Panc1 (cell line): Measurements from ENCODE around the gene HIPK2.

Experiments used
- POLR2AphosphoS5 ChIP-seq: IDR thresholded peaks from 2 replicates; pipeline ENCODE4 v1.6.1; 2012; ENCODE audit warnings: mild to moderate bottlenecking, low read depth, low read length, moderate library complexity
- TF ChIP-seq, protein P1 (sequence below): fragments of 450-650 bp; IDR thresholded peaks from 2 replicates; pipeline ENCODE4 v1.5.1; 2017; ENCODE audit warnings: mild to moderate bottlenecking

DNA sequence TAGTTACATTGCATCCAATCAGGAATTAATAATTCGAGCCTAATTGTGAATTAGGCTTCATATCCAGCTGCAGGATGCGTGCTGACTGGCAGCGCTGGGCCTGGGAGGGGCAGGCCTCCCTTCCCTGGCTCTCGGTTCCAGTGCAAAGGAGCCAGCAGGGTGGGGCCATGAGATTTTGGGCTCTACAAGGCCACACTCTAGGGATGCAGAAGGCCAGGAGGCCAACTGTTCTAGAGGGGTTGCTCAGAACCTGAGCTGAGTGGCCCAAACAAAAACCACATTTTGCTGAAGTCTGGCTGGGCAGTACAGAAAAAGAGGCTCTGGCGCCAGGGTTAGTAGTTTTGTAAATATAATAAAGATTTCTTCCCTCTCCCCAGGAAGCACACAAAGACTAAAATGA, 182.0 kb downstream of the HIPK2 start:
- TF ChIP-seq, protein P1, sequence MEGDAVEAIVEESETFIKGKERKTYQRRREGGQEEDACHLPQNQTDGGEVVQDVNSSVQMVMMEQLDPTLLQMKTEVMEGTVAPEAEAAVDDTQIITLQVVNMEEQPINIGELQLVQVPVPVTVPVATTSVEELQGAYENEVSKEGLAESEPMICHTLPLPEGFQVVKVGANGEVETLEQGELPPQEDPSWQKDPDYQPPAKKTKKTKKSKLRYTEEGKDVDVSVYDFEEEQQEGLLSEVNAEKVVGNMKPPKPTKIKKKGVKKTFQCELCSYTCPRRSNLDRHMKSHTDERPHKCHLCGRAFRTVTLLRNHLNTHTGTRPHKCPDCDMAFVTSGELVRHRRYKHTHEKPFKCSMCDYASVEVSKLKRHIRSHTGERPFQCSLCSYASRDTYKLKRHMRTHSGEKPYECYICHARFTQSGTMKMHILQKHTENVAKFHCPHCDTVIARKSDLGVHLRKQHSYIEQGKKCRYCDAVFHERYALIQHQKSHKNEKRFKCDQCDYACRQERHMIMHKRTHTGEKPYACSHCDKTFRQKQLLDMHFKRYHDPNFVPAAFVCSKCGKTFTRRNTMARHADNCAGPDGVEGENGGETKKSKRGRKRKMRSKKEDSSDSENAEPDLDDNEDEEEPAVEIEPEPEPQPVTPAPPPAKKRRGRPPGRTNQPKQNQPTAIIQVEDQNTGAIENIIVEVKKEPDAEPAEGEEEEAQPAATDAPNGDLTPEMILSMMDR, result no peak
- no peak for TF ChIP-seq POLR2AphosphoS5
